Measurements from ENCODE around the gene CFAP99. TPM values are rescaled to one million over a fixed set of nuclear protein-coding genes. Genes with fewer than 3 reads are reported as not detected.

The CFAP99 gene
- total and polyA plus RNA-seq, 2 experiments from 2014 or later = not detected

GRCh38 chr4:2449051-2449450, 30.3 kb downstream of the CFAP99 start (continued):
- no peak for TF ChIP-seq CTCF (conservative IDR thresholded peaks at IDR 0.05; ENCODE audit: low read depth in 2 of 2)
- no peak for TF ChIP-seq ZNF331 (CRISPR knock-in tag; IDR thresholded peaks at IDR 0.05; ENCODE audit: low read depth)
- TF ChIP-seq ETS1 (IDR thresholded peaks at IDR 0.05) = no peak
- no peak for TF ChIP-seq ZNF114 (CRISPR knock-in tag; IDR thresholded peaks at IDR 0.05)
- no peak for TF ChIP-seq STAT1 (IDR thresholded peaks at IDR 0.05; ENCODE audit: unreplicated experiment)
- no peak for TF ChIP-seq JUNB (IDR thresholded peaks at IDR 0.05; ENCODE audit: unreplicated experiment)
- no peak for TF ChIP-seq EZH2phosphoT487 (IDR thresholded peaks at IDR 0.05; ENCODE audit: unreplicated experiment)

- ATAC-seq (no peak), DNase-seq (ENCODE audit: low spot score) (no peak)
- no peaks in the 10 kb centered on the region for H3K36me3 ChIP-seq (ENCODE audit: insufficient read depth)
- Mint-ChIP-seq H3K36me3 (ENCODE audit: low read depth) (no peaks in the 10 kb centered on the region), H3K4me3 (no peak overlapping the region), H3K27me3 (ENCODE audit: insufficient read depth, low read depth, poor library complexity) (peaks cover 7% of the 10 kb centered on the region), H3K27ac (no peak overlapping the region), H3K9me3 (no peaks in the 10 kb centered on the region), H3K4me1 (peaks cover 2% of the 10 kb centered on the region; the same call in 2 of the 3 replicates)
- H3K4me3 ChIP-seq = no peak overlapping the region
- no peaks in the 10 kb centered on the region for H3K27me3 ChIP-seq (ENCODE audit: insufficient read depth)
- no peaks in the 10 kb centered on the region for H4K20me1 ChIP-seq (replicated peaks; ENCODE audit: insufficient read depth)
- peaks cover 13% of the 10 kb centered on the region; the same call in 1 of the 2 replicates for H3K9me2 ChIP-seq (ENCODE audit: insufficient read depth)
- TF ChIP-seq ZNF114 (CRISPR knock-in tag; IDR thresholded peaks at IDR 0.05) (no peak), ZNF462 (CRISPR knock-in tag; IDR thresholded peaks at IDR 0.05) (no peak), CTCF (conservative IDR thresholded peaks at IDR 0.05; ENCODE audit: low read depth in 2 of 2) (no peak), POLR2AphosphoS5 (IDR thresholded peaks at IDR 0.05; ENCODE audit: low read depth) (no peak)
- no peaks in the 10 kb centered on the region for H3K4me1 ChIP-seq (ENCODE audit: insufficient read depth)
- H3K27ac ChIP-seq (ENCODE audit: low read depth) = no peak overlapping the region
- H3K4me2 ChIP-seq = no peak overlapping the region
- H2AFZ ChIP-seq = no peak overlapping the region
- no peaks in the 10 kb centered on the region for H3F3A ChIP-seq (replicated peaks; ENCODE audit: low read depth)
- H3K79me2 ChIP-seq (replicated peaks; ENCODE audit: insufficient read depth) = no peaks in the 10 kb centered on the region
Observed at GRCh38 chr4:2449511-2450392, 31.0 kb downstream of the CFAP99 start.

Data from GM23338 (cell line).